Skeletal muscle satellite cell (primary cell): ENCODE results near the gene IREB2.
"Not testable (repeated sequence)": the region's sequence is repeated elsewhere in the genome, so short reads cannot be mapped to it uniquely, and the experiment has no call there.

Source experiments
- H3K27me3 ChIP-seq: 2 replicates; pipeline ENCODE4 v1.7.0; 2013; ENCODE audit warnings: low read length; ENCODE audit not compliant: control insufficient read depth, insufficient read depth
- H3K36me3 ChIP-seq: 2 replicates; pipeline ENCODE4 v1.7.0; 2013; ENCODE audit warnings: mild to moderate bottlenecking, control low read depth, low read length; ENCODE audit not compliant: insufficient read depth
- H3K4me1 ChIP-seq: 2 replicates; pipeline ENCODE4 v1.7.0; 2013; ENCODE audit warnings: low read length; ENCODE audit not compliant: control insufficient read depth, insufficient read depth
- H3K4me2 ChIP-seq: 2 replicates; pipeline ENCODE4 v1.7.0; 2013; ENCODE audit warnings: mild to moderate bottlenecking, low read length
- H3K4me3 ChIP-seq: 2 replicates; pipeline ENCODE4 v1.7.0; 2013; ENCODE audit warnings: low read length
- H3K9ac ChIP-seq: 2 replicates; pipeline ENCODE4 v1.7.0; 2013; ENCODE audit warnings: mild to moderate bottlenecking, low read depth, low read length, moderate library complexity
- H3K9me3 ChIP-seq: replicated peaks from 2 replicates; pipeline ENCODE4 v1.7.0; 2013; ENCODE audit warnings: mild to moderate bottlenecking, control low read depth, low read length

Gene IREB2

GRCh38 chr15:78396186-78396814 lies 41.7 kb upstream of the IREB2 start:
- no peak overlapping the region for H3K4me3 ChIP-seq
- H3K4me2 ChIP-seq: no peak overlapping the region
- no peaks in the 10 kb centered on the region for H3K4me1 ChIP-seq
- H3K36me3 ChIP-seq: no peaks in the 10 kb centered on the region
- no peaks in the 10 kb centered on the region for H3K9me3 ChIP-seq
- H3K27me3 ChIP-seq: peaks cover 75% of the 10 kb centered on the region
- no peak overlapping the region for H3K9ac ChIP-seq

GRCh38 chr15:78396976-78397375 lies 41.0 kb upstream of the IREB2 start:
- Histone ChIP-seq H3K4me3 (no peak overlapping the region), H3K9me3 (no peaks in the 10 kb centered on the region), H3K4me2 (no peak overlapping the region), H3K36me3 (no peaks in the 10 kb centered on the region), H3K4me1 (no peaks in the 10 kb centered on the region), H3K9ac (no peak overlapping the region), H3K27me3 (peaks cover 72% of the 10 kb centered on the region)

GRCh38 chr15:78397382-78397781 lies 40.6 kb upstream of the IREB2 start:
- no peak overlapping the region for H3K9ac ChIP-seq
- no peak overlapping the region for H3K4me3 ChIP-seq
- no peak overlapping the region for H3K4me2 ChIP-seq
- H3K36me3 ChIP-seq: no peaks in the 10 kb centered on the region
- H3K27me3 ChIP-seq: peaks cover 73% of the 10 kb centered on the region
- no peaks in the 10 kb centered on the region for H3K4me1 ChIP-seq
- H3K9me3 ChIP-seq: no peaks in the 10 kb centered on the region

- Histone ChIP-seq H3K4me3 (no peak overlapping the region), H3K9ac (no peak overlapping the region), H3K4me1 (no peaks in the 10 kb centered on the region), H3K27me3 (peaks cover 70% of the 10 kb centered on the region), H3K4me2 (no peak overlapping the region), H3K36me3 (no peaks in the 10 kb centered on the region), H3K9me3 (no peaks in the 10 kb centered on the region)
Observed at GRCh38 chr15:78398076-78398825, 39.8 kb upstream of the IREB2 start.

- Histone ChIP-seq H3K9ac (no peak overlapping the region), H3K4me2 (no peak overlapping the region), H3K27me3 (peaks cover 69% of the 10 kb centered on the region), H3K4me3 (no peak overlapping the region), H3K9me3 (no peaks in the 10 kb centered on the region), H3K36me3 (no peaks in the 10 kb centered on the region), H3K4me1 (no peaks in the 10 kb centered on the region)
Observed at GRCh38 chr15:78399091-78399490, 38.9 kb upstream of the IREB2 start.

- Histone ChIP-seq H3K4me1 (no peaks in the 10 kb centered on the region), H3K4me3 (no peak overlapping the region), H3K36me3 (no peaks in the 10 kb centered on the region)
Observed at GRCh38 chr15:78402061-78402610, 35.9 kb upstream of the IREB2 start.

GRCh38 chr15:78404125-78404524 lies 33.9 kb upstream of the IREB2 start:
- Histone ChIP-seq H3K4me1 (no peaks in the 10 kb centered on the region), H3K27me3 (peaks cover 61% of the 10 kb centered on the region), H3K36me3 (no peaks in the 10 kb centered on the region), H3K4me3 (no peak overlapping the region), H3K9ac (no peak overlapping the region), H3K9me3 (no peaks in the 10 kb centered on the region), H3K4me2 (no peak overlapping the region)

More at GRCh38 chr15:78402061-78402610, 35.9 kb upstream of the IREB2 start:
- Histone ChIP-seq H3K9me3 (no peaks in the 10 kb centered on the region), H3K4me2 (no peak overlapping the region), H3K27me3 (peaks cover 62% of the 10 kb centered on the region), H3K9ac (no peak overlapping the region)

- H3K9ac ChIP-seq, H3K4me3 ChIP-seq, H3K4me2 ChIP-seq, H3K36me3 ChIP-seq, H3K4me1 ChIP-seq, H3K9me3 ChIP-seq: not testable (repeated sequence)
- peaks cover 58% of the 10 kb centered on the region for H3K27me3 ChIP-seq
Observed at GRCh38 chr15:78404796-78405195, 33.2 kb upstream of the IREB2 start.

- H3K4me1 ChIP-seq: no peaks in the 10 kb centered on the region
- H3K36me3 ChIP-seq: no peaks in the 10 kb centered on the region
- H3K27me3 ChIP-seq: peaks cover 57% of the 10 kb centered on the region
- no peak overlapping the region for H3K9ac ChIP-seq
- H3K4me3 ChIP-seq: no peak overlapping the region
- H3K9me3 ChIP-seq: no peaks in the 10 kb centered on the region
- no peak overlapping the region for H3K4me2 ChIP-seq
Observed at GRCh38 chr15:78405336-78405924, 32.6 kb upstream of the IREB2 start.

GRCh38 chr15:78406016-78406585 lies 31.9 kb upstream of the IREB2 start:
- Histone ChIP-seq H3K9ac (no peak overlapping the region), H3K27me3 (peaks cover 57% of the 10 kb centered on the region), H3K9me3 (no peaks in the 10 kb centered on the region), H3K4me1 (no peaks in the 10 kb centered on the region), H3K4me3 (no peak overlapping the region), H3K36me3 (no peaks in the 10 kb centered on the region), H3K4me2 (no peak overlapping the region)

GRCh38 chr15:78407608-78408354 lies 30.2 kb upstream of the IREB2 start:
- Histone ChIP-seq H3K36me3 (no peaks in the 10 kb centered on the region), H3K9ac (no peak overlapping the region), H3K9me3 (no peaks in the 10 kb centered on the region), H3K4me1 (no peaks in the 10 kb centered on the region), H3K4me3 (no peak overlapping the region), H3K4me2 (no peak overlapping the region), H3K27me3 (peaks cover 57% of the 10 kb centered on the region)
